HepG2 (cell line): ENCODE measurements around the gene HCRTR1.

Experiments used
- CBX5 ChIP-seq: sonication (generic); formaldehyde crosslinking; IDR thresholded peaks from 2 replicates; pipeline ENCODE4 v1.4.0; 2020; ENCODE audit warnings: missing genetic modification reagents, borderline replicate concordance
- CEBPZ ChIP-seq: IDR thresholded peaks from 2 replicates; pipeline ENCODE4 v1.6.1; 2012; ENCODE audit warnings: low read length, improper control_type of control experiment
- JUND ChIP-seq: sonication (generic); formaldehyde crosslinking; IDR thresholded peaks from 2 replicates; pipeline ENCODE4 v1.8.0; 2022; ENCODE audit warnings: mild to moderate bottlenecking, missing genetic modification reagents
- MEF2D ChIP-seq: sonication (generic); formaldehyde crosslinking; IDR thresholded peaks from 2 replicates; pipeline ENCODE4 v1.5.1; 2020; ENCODE audit warnings: mild to moderate bottlenecking, missing genetic modification reagents
- RAD51 ChIP-seq: fragments of 450-650 bp; IDR thresholded peaks from 2 replicates; pipeline ENCODE4 v1.6.1; 2016; ENCODE audit warnings: borderline replicate concordance

GRCh38 chr1:31576201-31576669 is 41.3 kb upstream of the HCRTR1 start, which contains the start of gene TINAGL1:
- TF ChIP-seq MEF2D (no peak), RAD51 (no peak), CBX5 (CRISPR knock-in tag) (no peak), JUND (CRISPR knock-in tag) (no peak), CEBPZ (no peak)
